Heart right ventricle (tissue), 16 donors: ENCODE results near the gene CBFA2T3. TPM values are rescaled to one million over a fixed set of nuclear protein-coding genes. Genes with fewer than 3 reads are reported as not detected.

Experiments used
- ATAC-seq, 8 donors: fragments of 200-7000 bp; cut with Tn5 transposase; one replicate each; pipeline ENCODE4 v1.9.1; 2020; ENCODE audit warnings: mild to moderate bottlenecking in 8 of 8, moderate library complexity in 8 of 8, moderate number of reproducible peaks in 1 of 8
- DNase-seq, 2 donors: peaks; one replicate each; pipeline ENCODE4 v3.0.0-alpha.2; 2020
- H3K27ac ChIP-seq, 10 donors: fragments of 200-600 bp; sonication (generic) in 2 of 10; one replicate each; pipeline versions ENCODE4 v1.5.0 to v1.8.0; 2020 to 2022; ENCODE audit warnings: mild to moderate bottlenecking in 3 of 10
- H3K27me3 ChIP-seq, 7 donors: fragments of 200-600 bp; one replicate each; pipeline ENCODE4 v1.8.0; 2021 to 2022; ENCODE audit warnings: mild to moderate bottlenecking in 2 of 7
- H3K36me3 ChIP-seq, 9 donors: fragments of 200-600 bp; sonication (generic) in 1 of 9; one replicate each; pipeline versions ENCODE4 v1.5.0 to v1.8.0; 2020 to 2022; ENCODE audit warnings: mild to moderate bottlenecking in 2 of 9
- H3K4me1 ChIP-seq, 9 donors: fragments of 200-600 bp; sonication (generic) in 1 of 9; one replicate each; pipeline versions ENCODE4 v1.5.0 to v1.8.0; 2020 to 2022; ENCODE audit warnings: mild to moderate bottlenecking in 4 of 9
- H3K4me3 ChIP-seq, 10 donors: fragments of 200-600 bp; sonication (generic) in 2 of 10; one replicate each; pipeline versions ENCODE4 v1.5.0 to v1.8.0; 2020 to 2022; ENCODE audit warnings: mild to moderate bottlenecking in 7 of 10, moderate library complexity in 2 of 10
- H3K9me3 ChIP-seq, 11 donors: fragments of 200-600 bp in 10 of 11; sonication (generic) in 2 of 11; one replicate each; pipeline versions ENCODE4 v1.5.0 to v1.8.0; 2013 to 2022; ENCODE audit warnings: mild to moderate bottlenecking in 2 of 11, control low read depth in 1 of 11, moderate library complexity in 1 of 11
- WGBS, 2 donors: extraction: QIAGEN DNeasy Blood & Tissue Kit; methylation state at CpG; one replicate each; pipeline ENCODE4 v1.1.7; 2013; ENCODE audit warnings: inconsistent platforms in 1 of 2; 5-methylcytosine and 5-hydroxymethylcytosine counted together
- intact Hi-C, 10 donors: fragments of 100-400 bp; cut with DNase I; formaldehyde crosslinking; loops; one replicate each; pipeline versions ENCODE4 v1.11.1 to v1.14.2; 2022
- polyA plus RNA-seq, 2 donors: library from polyadenylated mRNA; stranded (reverse); fragments of 200-250 nt; gene quantifications; one replicate each; pipeline ENCODE4 v1.2.3, GENCODE V29; 2013
- total RNA-seq, 10 donors: library from RNA; stranded (reverse); fragmentation: NEBNext Ultra II Directional in 3 of 10; extraction: Animal tissue kit (Norgen Biotek cat#: 25700) in 3 of 10; gene quantifications; one replicate each; pipeline versions ENCODE4 v1.2.1 to v1.2.4, GENCODE V29; 2021 to 2023
- TF ChIP-seq, protein P1 (sequence below), 9 donors: fragments of 200-600 bp; sonication (generic) in 2 of 9; IDR thresholded peaks; one replicate each; pipeline versions ENCODE4 v1.5.0 to v1.8.0; 2021 to 2022; ENCODE audit warnings: antibody characterized with exemption in 9 of 9, mild to moderate bottlenecking in 5 of 9, moderate library complexity in 1 of 9
- donor health status: Arrhythmogenic right ventricular cardiomyopathy.
- donor health status: ischemic (EF 13 %, LVEDD 7.1; RV severe dilation, severe dysfunction).
- donor health status: healthy with polysubstance abuse.
- donor health status: DM: no; HTN: yes; CAD: no.
- donor health status: DM: no; HTN: no; CAD: no.
- donor health status: ischemic (EF 25% LVEDD 6.9; RV normal size, moderate dysfunction).
- donor health status: ischemic (EF 25% LVEDD 5.7; RV mildly dilated, moderate dysfunction).
- donor health status: healthy.
- donor health status: DM: yes; HTN: yes; CAD: no.
- donor health status: Ischemic cardiomyopathy.
- donor health status: ischemic (EF 35%, LVEDD 5.7; RV mildly dilated, moderate dysfunction).
- donor health status: nonischemic (EF 11% LVEDD 7.7; RV severe dilation, severe dysfunction).
- donor health status: DM: yes; HTN: yes; CAD: no.
- donor health status: PGD.
- donor health status: ischemic (EF 29% LVEDD 5.4; RV normal size, mild dysfunction).
- donor health status: nonischemic (EF 23%, LVEDD 6.1; RV moderate dilation, normal function).

Gene CBFA2T3
- total and polyA plus RNA-seq, 12 donors = 3.1 to 17.6 (median 6.1) TPM

DNA sequence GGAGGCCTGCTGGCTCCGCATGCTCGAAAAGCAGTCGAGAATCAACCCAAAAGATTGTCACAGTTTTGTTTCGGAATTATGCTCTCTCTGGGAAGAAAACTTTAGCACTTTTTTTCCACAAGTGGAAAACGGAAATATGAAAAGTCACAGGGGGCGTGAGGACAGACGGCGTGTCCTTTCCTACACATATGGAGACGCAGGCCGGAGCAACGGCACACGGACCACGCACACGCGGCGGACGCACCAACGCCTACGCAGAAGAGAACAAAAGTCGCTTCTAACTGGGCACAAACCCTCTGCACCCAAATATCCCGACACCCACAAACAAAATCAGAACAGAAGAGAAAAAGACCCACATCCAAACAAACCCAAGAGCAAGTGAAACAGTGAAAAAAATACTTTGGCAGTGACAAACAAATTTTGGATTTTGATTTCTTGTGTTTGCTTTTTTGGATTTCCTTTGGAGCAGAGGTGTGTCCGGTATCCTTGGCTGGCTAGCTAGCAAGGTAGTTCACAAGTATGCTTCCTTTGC, 101.2 kb downstream of the CBFA2T3 start:
- Histone ChIP-seq H3K9me3 (no peaks in the 10 kb centered on the region), H3K36me3 (peaks cover 0 to 52% (median 6%) of the 10 kb centered on the region in 9 donors), H3K4me3 (no peak overlapping the region), H3K27me3 (peaks cover 0 to 19% (median 1%) of the 10 kb centered on the region in 7 donors), H3K4me1 (peaks cover 0 to 12% (median 7%) of the 10 kb centered on the region in 9 donors), H3K27ac (no peak overlapping the region)
- intact Hi-C loops = no loop called here
- DNase-seq (no peak), ATAC-seq (no peak)
- TF ChIP-seq, protein P1, sequence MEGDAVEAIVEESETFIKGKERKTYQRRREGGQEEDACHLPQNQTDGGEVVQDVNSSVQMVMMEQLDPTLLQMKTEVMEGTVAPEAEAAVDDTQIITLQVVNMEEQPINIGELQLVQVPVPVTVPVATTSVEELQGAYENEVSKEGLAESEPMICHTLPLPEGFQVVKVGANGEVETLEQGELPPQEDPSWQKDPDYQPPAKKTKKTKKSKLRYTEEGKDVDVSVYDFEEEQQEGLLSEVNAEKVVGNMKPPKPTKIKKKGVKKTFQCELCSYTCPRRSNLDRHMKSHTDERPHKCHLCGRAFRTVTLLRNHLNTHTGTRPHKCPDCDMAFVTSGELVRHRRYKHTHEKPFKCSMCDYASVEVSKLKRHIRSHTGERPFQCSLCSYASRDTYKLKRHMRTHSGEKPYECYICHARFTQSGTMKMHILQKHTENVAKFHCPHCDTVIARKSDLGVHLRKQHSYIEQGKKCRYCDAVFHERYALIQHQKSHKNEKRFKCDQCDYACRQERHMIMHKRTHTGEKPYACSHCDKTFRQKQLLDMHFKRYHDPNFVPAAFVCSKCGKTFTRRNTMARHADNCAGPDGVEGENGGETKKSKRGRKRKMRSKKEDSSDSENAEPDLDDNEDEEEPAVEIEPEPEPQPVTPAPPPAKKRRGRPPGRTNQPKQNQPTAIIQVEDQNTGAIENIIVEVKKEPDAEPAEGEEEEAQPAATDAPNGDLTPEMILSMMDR (IDR thresholded peaks at IDR 0.05) = no peak
- 92% methylated on average over 22 of the region's 22 CpGs for WGBS, 2 donors

DNA sequence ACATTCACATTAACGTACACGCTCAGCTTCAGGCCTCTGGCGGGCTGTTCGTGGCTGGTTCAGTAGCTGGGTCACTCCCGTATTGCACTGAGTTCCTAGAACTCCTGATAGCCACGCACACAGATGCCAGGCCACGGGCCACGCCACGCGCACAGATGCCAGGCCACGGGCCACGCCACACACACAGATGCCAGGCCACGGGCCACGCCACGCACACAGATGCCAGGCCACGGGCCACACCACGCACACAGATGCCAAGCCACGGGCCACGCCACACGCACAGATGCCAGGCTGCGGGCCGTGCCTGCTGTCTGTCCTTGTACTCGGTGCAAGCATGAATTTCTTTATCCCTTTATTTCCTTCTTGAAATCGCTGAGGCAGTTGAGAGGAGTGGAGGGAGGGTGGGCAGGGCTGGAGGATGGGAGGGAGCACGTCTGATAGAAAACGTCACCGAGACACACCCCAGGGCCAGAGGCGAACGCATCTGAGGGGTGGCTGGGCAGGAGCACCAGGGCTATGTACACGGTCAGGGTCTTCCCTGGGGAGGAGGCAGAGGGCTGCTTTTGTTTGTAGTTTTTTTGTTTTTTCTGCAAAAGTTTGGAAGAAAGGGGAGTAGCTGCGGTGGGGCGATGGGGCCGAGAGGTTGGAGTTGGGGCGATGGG, 101.9 kb downstream of the CBFA2T3 start:
- H3K36me3 ChIP-seq = peaks cover 0 to 46% (median 6%) of the 10 kb centered on the region in 9 donors
- WGBS, 2 donors = 89 to 92% methylated on average over 34 of the region's 34 CpGs
- DNase-seq = no peak
- H3K4me3 ChIP-seq = no peak overlapping the region
- H3K27ac ChIP-seq = no peak overlapping the region
- H3K27me3 ChIP-seq = peaks cover 0 to 22% (median 7%) of the 10 kb centered on the region in 7 donors
- TF ChIP-seq, protein P1 (IDR thresholded peaks at IDR 0.05) = no peak
- peaks cover 0 to 19% (median 10%) of the 10 kb centered on the region in 9 donors for H3K4me1 ChIP-seq
- no peak for ATAC-seq
- intact Hi-C loops = no loop called here
- H3K9me3 ChIP-seq = no peaks in the 10 kb centered on the region

DNA sequence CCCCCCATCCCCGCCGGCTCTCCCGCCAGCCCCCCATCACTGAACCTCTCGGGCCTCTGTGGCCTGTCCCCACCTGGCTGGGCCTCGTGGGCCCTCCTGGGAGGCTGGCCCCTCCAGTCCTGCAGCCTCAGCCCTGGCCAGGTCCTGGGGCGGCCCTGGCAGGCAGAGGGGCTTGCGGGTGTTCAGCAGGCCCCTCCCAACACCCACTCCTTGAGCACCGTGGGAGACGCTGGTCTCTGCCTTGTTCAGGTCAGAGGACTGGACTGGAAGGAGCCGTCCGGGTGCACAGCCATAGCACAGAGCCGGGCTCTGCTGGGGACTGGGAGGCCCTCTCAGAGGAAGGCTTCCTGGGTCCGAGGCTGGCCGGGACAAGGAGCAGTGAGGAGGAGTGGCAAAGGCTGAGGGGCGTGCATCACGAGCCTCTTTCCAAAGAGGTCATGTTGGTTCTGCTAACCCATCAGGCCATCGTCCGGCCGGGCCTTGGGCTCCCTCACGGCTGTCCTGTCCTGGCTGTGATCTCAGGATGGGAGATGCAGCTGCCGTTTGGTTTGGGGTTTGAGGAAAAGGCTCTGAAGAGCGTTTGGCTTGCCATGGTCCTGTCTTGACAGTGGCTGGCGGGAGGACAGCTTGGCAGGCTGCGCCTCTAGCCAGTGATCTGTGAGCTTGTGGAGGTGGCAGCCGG, 104.2 kb downstream of the CBFA2T3 start:
- Histone ChIP-seq H3K4me1 (peaks cover 0 to 22% (median 10%) of the 10 kb centered on the region in 9 donors), H3K36me3 (peaks cover 0 to 23% (median 0%) of the 10 kb centered on the region in 9 donors), H3K27ac (no peak overlapping the region), H3K9me3 (no peaks in the 10 kb centered on the region), H3K4me3 (no peak overlapping the region), H3K27me3 (peaks cover 0 to 23% (median 8%) of the 10 kb centered on the region in 7 donors)
- DNase-seq = no peak
- TF ChIP-seq, protein P1 (IDR thresholded peaks at IDR 0.05) = no peak
- 65 to 73% methylated on average over 25 of the region's 25 CpGs for WGBS, 2 donors
- ATAC-seq = no peak
- intact Hi-C loops = no loop called here

DNA sequence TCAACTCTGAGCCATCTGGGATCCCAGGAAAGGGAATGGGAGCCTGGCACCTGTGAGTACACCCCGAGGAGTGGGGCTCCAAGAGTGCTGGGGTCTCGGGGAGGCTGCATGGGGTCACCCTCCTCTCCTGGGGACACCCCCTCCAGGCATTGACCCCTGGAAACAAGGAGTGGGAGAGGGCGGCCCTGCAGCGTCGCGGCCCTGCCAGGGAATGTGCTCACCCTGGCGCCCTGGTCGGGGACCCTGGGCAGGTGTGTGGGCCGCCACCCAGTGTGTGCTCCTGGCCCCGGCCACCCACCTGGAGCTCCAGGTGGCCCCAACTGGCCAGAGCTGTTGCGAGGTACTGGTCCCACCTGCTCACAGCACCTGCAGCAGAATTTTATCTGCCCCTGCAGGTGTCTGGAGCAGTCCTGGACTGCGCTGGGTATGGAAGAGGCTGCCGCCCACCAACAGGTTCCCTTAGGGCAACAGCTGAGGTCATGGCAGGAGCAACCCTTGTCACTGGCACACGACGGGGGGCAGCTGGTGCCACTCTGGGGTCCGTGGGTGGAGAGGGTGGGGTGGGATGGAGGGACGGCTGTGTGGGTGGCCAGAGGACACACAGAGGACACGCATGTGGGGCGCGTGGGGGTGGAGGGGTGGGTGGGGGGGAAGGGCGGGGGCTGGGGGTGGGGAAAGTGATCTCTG, 105.1 kb downstream of the CBFA2T3 start:
- Histone ChIP-seq H3K27me3 (peaks cover 0 to 26% (median 8%) of the 10 kb centered on the region in 7 donors), H3K27ac (no peak overlapping the region), H3K9me3 (no peaks in the 10 kb centered on the region), H3K4me1 (peaks cover 0 to 22% (median 10%) of the 10 kb centered on the region in 9 donors), H3K36me3 (peaks cover 0 to 14% (median 0%) of the 10 kb centered on the region in 9 donors), H3K4me3 (peak overlapping the region in 2 of 10 donors; percentile 39 to 41)
- TF ChIP-seq, protein P1 (IDR thresholded peaks at IDR 0.05) = no peak
- ATAC-seq (no peak), DNase-seq (no peak)
- whole genome bisulfite sequencing, 2 donors = 76 to 80% methylated on average over 17 to 21 of the region's 21 CpGs
- intact Hi-C loops = no loop called here
